HepG2 (cell line): ENCODE results near the gene EIF4G2. TPM values are rescaled to one million over a fixed set of nuclear protein-coding genes. Genes with fewer than 3 reads are reported as not detected.

Source experiments
- AGO2 ChIP-seq: fragments of 200-400 bp; formaldehyde crosslinking; optimal IDR thresholded peaks from 2 replicates; pipeline ENCODE3; 2017; ENCODE audit warnings: mild to moderate bottlenecking, low read depth, low read length, moderate library complexity
- CBFB ChIP-seq: sonication (generic); formaldehyde crosslinking; IDR thresholded peaks from 2 replicates; pipeline ENCODE4 v1.4.0; 2020; ENCODE audit warnings: missing genetic modification reagents
- CBX2 ChIP-seq, 2 experiments: fragments of 200-600 bp in 1 of 2; sonication (generic); formaldehyde crosslinking in 1 of 2; IDR thresholded peaks; 2 replicates each; pipeline versions ENCODE4 v1.7.0 to v1.8.1; 2018 to 2022; ENCODE audit warnings: low read depth in 2 of 2, low read length in 1 of 2, mild to moderate bottlenecking in 1 of 2, missing genetic modification reagents in 1 of 2
- FOXP1 ChIP-seq, 2 experiments: fragments of 450-650 bp in 1 of 2; IDR thresholded peaks; 2 replicates each; pipeline ENCODE4 v1.6.1; 2017 to 2018; ENCODE audit warnings: antibody characterized with exemption in 1 of 2
- HNF4A ChIP-seq: sonication (generic); formaldehyde crosslinking; IDR thresholded peaks from 2 replicates; pipeline ENCODE4 v1.4.0; 2020; ENCODE audit warnings: missing genetic modification reagents
- JARID2 ChIP-seq: sonication (generic); formaldehyde crosslinking; IDR thresholded peaks from 2 replicates; pipeline ENCODE4 v1.8.1; 2023; ENCODE audit warnings: missing genetic modification reagents, inconsistent platforms; ENCODE audit not compliant: insufficient replicate concordance
- KLF9 ChIP-seq: IDR thresholded peaks from 2 replicates; pipeline ENCODE4 v1.6.1; 2016; ENCODE audit warnings: low read depth
- MEIS1 ChIP-seq: sonication (generic); formaldehyde crosslinking; IDR thresholded peaks from 2 replicates; pipeline ENCODE4 v1.9.0; 2021; ENCODE audit warnings: mild to moderate bottlenecking, missing genetic modification reagents, moderate library complexity, borderline replicate concordance
- MIXL1 ChIP-seq: IDR thresholded peaks from 2 replicates; pipeline ENCODE4 v1.6.1; 2016
- NCOA2 ChIP-seq: sonication (generic); formaldehyde crosslinking; IDR thresholded peaks from 2 replicates; pipeline ENCODE4 v1.8.0; 2022; ENCODE audit warnings: inconsistent platforms
- PITX1 ChIP-seq: sonication (generic); formaldehyde crosslinking; IDR thresholded peaks from 2 replicates; pipeline ENCODE4 v1.5.1; 2020; ENCODE audit warnings: mild to moderate bottlenecking, missing genetic modification reagents
- PLRG1 ChIP-seq: fragments of 450-650 bp; conservative IDR thresholded peaks from 2 replicates; pipeline ENCODE4 v1.6.1; 2016
- RFXANK ChIP-seq: IDR thresholded peaks from 2 replicates; pipeline ENCODE4 v1.6.1; 2016
- SOX5 ChIP-seq: IDR thresholded peaks from 2 replicates; pipeline ENCODE4 v1.6.1; 2016; ENCODE audit warnings: borderline replicate concordance
- SRSF4 ChIP-seq: fragments of 200-400 bp; formaldehyde crosslinking; IDR thresholded peaks from one replicate; pipeline ENCODE4 v1.6.1; 2018; ENCODE audit warnings: mild to moderate bottlenecking, low read depth, low read length, moderate library complexity; ENCODE audit not compliant: poor library complexity, severe bottlenecking
- ZNF441 ChIP-seq: sonication (generic); formaldehyde crosslinking; IDR thresholded peaks from 2 replicates; pipeline ENCODE4 v1.7.0; 2021; ENCODE audit warnings: missing genetic modification reagents, borderline replicate concordance
- ZNF510 ChIP-seq: sonication (generic); formaldehyde crosslinking; IDR thresholded peaks from 2 replicates; pipeline ENCODE4 v1.4.0; 2020; ENCODE audit warnings: low read depth, mild to moderate bottlenecking, missing genetic modification reagents
- ZNF687 ChIP-seq: sonication (generic); formaldehyde crosslinking; IDR thresholded peaks from 2 replicates; pipeline ENCODE4 v1.5.1; 2020; ENCODE audit warnings: mild to moderate bottlenecking, missing genetic modification reagents, moderate library complexity
- polyA plus RNA-seq, 8 experiments: library from polyadenylated mRNA; depleted of rRNA in 3 of 8; stranded (reverse) in 7 of 8; unstranded in 1 of 8; fragments of >200 nt; fragmentation: Illumina TruSeq in 4 of 8; extraction: Trizol in 4 of 8; gene quantifications; 2 replicates each; pipeline versions ENCODE4 v1.2.1 to v1.2.3, GENCODE V29; 2011 to 2016; ENCODE audit warnings: low read depth in 4 of 8, missing spikeins in 1 of 8, mixed read lengths in 1 of 8; ENCODE audit not compliant: insufficient read depth in 1 of 8
- total RNA-seq, 5 experiments: library from RNA; depleted of rRNA; stranded (reverse); fragments of >200 nt; fragmentation: Illumina TruSeq; extraction: Trizol; gene quantifications; 2 replicates each; pipeline ENCODE4 v1.2.3, GENCODE V29; 2016; ENCODE audit warnings: low read depth in 1 of 5
- TF ChIP-seq, protein P1 (sequence below): sonication (generic); formaldehyde crosslinking; IDR thresholded peaks from 2 replicates; pipeline ENCODE4 v1.8.0; 2022; ENCODE audit warnings: mild to moderate bottlenecking, missing genetic modification reagents, borderline replicate concordance
- TF ChIP-seq, protein P2 (sequence below): sonication (generic); formaldehyde crosslinking; IDR thresholded peaks from 2 replicates; pipeline ENCODE4 v1.4.0; 2020; ENCODE audit warnings: missing genetic modification reagents, mild to moderate bottlenecking, borderline replicate concordance
- TF ChIP-seq, protein P3 (sequence below): sonication (generic); formaldehyde crosslinking; IDR thresholded peaks from 2 replicates; pipeline ENCODE4 v1.8.1; 2023; ENCODE audit warnings: mild to moderate bottlenecking, missing genetic modification reagents, borderline replicate concordance

The EIF4G2 gene
- total and polyA plus RNA-seq, 2 of the 13 experiments (the other 11 are each of a cell fraction or from before 2014, with no cell fraction given): 362 to 546 TPM

GRCh38 chr11:10750838-10751580, 57.7 kb downstream of the EIF4G2 start, which contains the start of gene CTR9 (continued):
- TF ChIP-seq HNF4A (CRISPR knock-in tag): peak; percentile 25; the same call in 1 of the 2 replicates
- no peak for TF ChIP-seq JARID2 (CRISPR knock-in tag)
- TF ChIP-seq CBX2 (IDR thresholded peaks at IDR 0.05; ENCODE audit: low read depth, low read length): no peak
- TF ChIP-seq CBX2 (CRISPR knock-in tag; IDR thresholded peaks at IDR 0.05; ENCODE audit: low read depth): no peak
- TF ChIP-seq RFXANK (CRISPR knock-in tag): no peak
- TF ChIP-seq CBFB: peak; percentile 76
- peak; percentile 73 for TF ChIP-seq MIXL1 (CRISPR knock-in tag)
- TF ChIP-seq, protein P1, sequence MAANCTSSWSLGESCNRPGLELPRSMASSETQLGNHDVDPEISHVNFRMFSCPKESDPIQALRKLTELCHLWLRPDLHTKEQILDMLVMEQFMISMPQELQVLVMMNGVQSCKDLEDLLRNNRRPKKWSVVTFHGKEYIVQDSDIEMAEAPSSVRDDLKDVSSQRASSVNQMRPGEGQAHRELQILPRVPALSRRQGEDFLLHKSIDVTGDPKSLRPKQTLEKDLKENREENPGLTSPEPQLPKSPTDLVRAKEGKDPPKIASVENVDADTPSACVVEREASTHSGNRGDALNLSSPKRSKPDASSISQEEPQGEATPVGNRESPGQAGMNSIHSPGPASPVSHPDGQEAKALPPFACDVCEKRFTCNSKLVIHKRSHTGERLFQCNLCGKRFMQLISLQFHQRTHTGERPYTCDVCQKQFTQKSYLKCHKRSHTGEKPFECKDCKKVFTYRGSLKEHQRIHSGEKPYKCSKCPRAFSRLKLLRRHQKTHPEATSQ (CRISPR knock-in tag): 0 out of 2 replicates have a peak, but pooled peaks have one; percentile 73
- peak; percentile 96; the same call in 1 of the 2 replicates for TF ChIP-seq KLF9 (CRISPR knock-in tag)
- TF ChIP-seq ZNF687: peak; percentile 99
- TF ChIP-seq, protein P2, sequence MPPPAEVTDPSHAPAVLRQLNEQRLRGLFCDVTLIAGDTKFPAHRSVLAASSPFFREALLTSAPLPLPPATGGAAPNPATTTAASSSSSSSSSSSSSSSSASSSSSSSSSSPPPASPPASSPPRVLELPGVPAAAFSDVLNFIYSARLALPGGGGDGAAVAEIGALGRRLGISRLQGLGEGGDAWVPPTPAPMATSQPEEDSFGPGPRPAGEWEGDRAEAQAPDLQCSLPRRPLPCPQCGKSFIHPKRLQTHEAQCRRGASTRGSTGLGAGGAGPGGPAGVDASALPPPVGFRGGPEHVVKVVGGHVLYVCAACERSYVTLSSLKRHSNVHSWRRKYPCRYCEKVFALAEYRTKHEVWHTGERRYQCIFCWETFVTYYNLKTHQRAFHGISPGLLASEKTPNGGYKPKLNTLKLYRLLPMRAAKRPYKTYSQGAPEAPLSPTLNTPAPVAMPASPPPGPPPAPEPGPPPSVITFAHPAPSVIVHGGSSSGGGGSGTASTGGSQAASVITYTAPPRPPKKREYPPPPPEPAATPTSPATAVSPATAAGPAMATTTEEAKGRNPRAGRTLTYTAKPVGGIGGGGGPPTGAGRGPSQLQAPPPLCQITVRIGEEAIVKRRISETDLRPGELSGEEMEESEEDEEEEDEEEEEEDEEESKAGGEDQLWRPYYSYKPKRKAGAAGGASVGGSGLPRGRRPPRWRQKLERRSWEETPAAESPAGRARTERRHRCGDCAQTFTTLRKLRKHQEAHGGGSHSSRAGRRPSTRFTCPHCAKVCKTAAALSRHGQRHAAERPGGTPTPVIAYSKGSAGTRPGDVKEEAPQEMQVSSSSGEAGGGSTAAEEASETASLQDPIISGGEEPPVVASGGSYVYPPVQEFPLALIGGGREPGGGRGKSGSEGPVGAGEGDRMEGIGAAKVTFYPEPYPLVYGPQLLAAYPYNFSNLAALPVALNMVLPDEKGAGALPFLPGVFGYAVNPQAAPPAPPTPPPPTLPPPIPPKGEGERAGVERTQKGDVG: no peak
- TF ChIP-seq, protein P3, sequence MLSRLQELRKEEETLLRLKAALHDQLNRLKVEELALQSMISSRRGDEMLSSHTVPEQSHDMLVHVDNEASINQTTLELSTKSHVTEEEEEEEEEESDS (CRISPR knock-in tag): no peak
- TF ChIP-seq ZNF510 (CRISPR knock-in tag): no peak
- no peak; the same call in 1 of the 2 replicates for TF ChIP-seq SOX5 (CRISPR knock-in tag)
- TF ChIP-seq ZNF441 (CRISPR knock-in tag): peak; percentile 88
- no peak for TF ChIP-seq FOXP1 (IDR thresholded peaks at IDR 0.05)
- no peak for TF ChIP-seq FOXP1 (CRISPR knock-in tag; IDR thresholded peaks at IDR 0.05)
- no peak for TF ChIP-seq AGO2
- TF ChIP-seq NCOA2 (CRISPR knock-in tag): peak; percentile 47
- peak; percentile 85 for TF ChIP-seq PITX1 (CRISPR knock-in tag)
- no peak for TF ChIP-seq PLRG1
- TF ChIP-seq SRSF4: no peak
- peak; percentile 82 for TF ChIP-seq MEIS1 (CRISPR knock-in tag)
